Activated CD4-positive, alpha-beta T cell treated with anti-CD3 and anti-CD28 coated beads, Interleukin-2, Interleukin-6, amounts not matched to agents 100 ng/mL and 50 ng/mL, durations not matched to agents 16 hours and 8 hours (primary cell): ENCODE measurements around the gene FNDC8.
"Not testable (repeated sequence)": the region's sequence is repeated elsewhere in the genome, so short reads cannot be mapped to it uniquely, and the experiment has no call there.

Experiments
- DNase-seq: peaks from one replicate; pipeline ENCODE4 v3.0.0-alpha.2; 2020

Gene FNDC8

GRCh38 chr17:35121315-35121714 lies at the start of gene FNDC8:
TSS of gene FNDC8 (plus strand) at chr17:35121615. CDS start at chr17:35121694, 79 bp downstream.
- DNase-seq: no peak

GRCh38 chr17:35073183-35073790 lies 48.1 kb upstream of the FNDC8 start:
- peak; percentile 76 for DNase-seq

- peak; percentile 75 for DNase-seq
These were observed 47.3 kb upstream of the FNDC8 start for GRCh38 chr17:35073991-35074627.

- DNase-seq: no peak
These were observed 46.4 kb upstream of the FNDC8 start for GRCh38 chr17:35074711-35075707.

GRCh38 chr17:35076874-35077273 lies 44.5 kb upstream of the FNDC8 start:
- no peak for DNase-seq

- DNase-seq: no peak
These were observed 41.6 kb upstream of the FNDC8 start for GRCh38 chr17:35079547-35080423.

GRCh38 chr17:35080536-35080935 lies 40.9 kb upstream of the FNDC8 start:
- peak; percentile 84 for DNase-seq

- no peak for DNase-seq
These were observed 39.8 kb upstream of the FNDC8 start for GRCh38 chr17:35081638-35082037.

GRCh38 chr17:35082073-35082657 lies 39.2 kb upstream of the FNDC8 start:
- peak; percentile 72 for DNase-seq

GRCh38 chr17:35083071-35083470 lies 38.3 kb upstream of the FNDC8 start:
- DNase-seq: no peak

- peak; percentile 47 for DNase-seq
These were observed 36.4 kb upstream of the FNDC8 start for GRCh38 chr17:35084987-35085386.

- no peak for DNase-seq
These were observed 35.3 kb upstream of the FNDC8 start for GRCh38 chr17:35086164-35086563.

GRCh38 chr17:35086931-35087573 lies 34.4 kb upstream of the FNDC8 start:
- peak; percentile 53 for DNase-seq

GRCh38 chr17:35087731-35088355 lies 33.6 kb upstream of the FNDC8 start:
- DNase-seq: peak; percentile 67

GRCh38 chr17:35088356-35088880 lies 33.0 kb upstream of the FNDC8 start:
- DNase-seq: no peak

- DNase-seq: peak; percentile 94
These were observed 32.4 kb upstream of the FNDC8 start for GRCh38 chr17:35088881-35089585.

GRCh38 chr17:35089586-35090296 lies 31.7 kb upstream of the FNDC8 start:
- peak; percentile 66 for DNase-seq

- DNase-seq: not testable (repeated sequence)
These were observed 30.7 kb upstream of the FNDC8 start for GRCh38 chr17:35090707-35091106.

- DNase-seq: no peak
These were observed 26.5 kb upstream of the FNDC8 start for GRCh38 chr17:35094902-35095301.
